ENCODE data around the gene USP51. TPM values are rescaled to one million over a fixed set of nuclear protein-coding genes. Genes with fewer than 3 reads are reported as not detected.

Gene USP51
- polyA plus RNA-seq, 3 donors = 0.05 to 0.18 TPM; not detected in 1

Small RNA genes lying within 50 kb of the gene (small RNA-seq; reads per million reads assigned to genes)
- gene MIR4536-2 (ENCODE audit: insufficient read length, low read depth) = not detected

Other genes with a start within 250 kb of the USP51 start
- not detected for gene PAGE3, start 224.9 kb downstream of the USP51 start, polyA plus RNA-seq
- gene MAGEH1, start 37.7 kb downstream of the USP51 start, polyA plus RNA-seq = 1 to 10 TPM; 2.7 to 9.8 (median 7.8) TPM
- gene FOXR2, start 133.6 kb upstream of the USP51 start, polyA plus RNA-seq = not detected
- 10 to 100 TPM in 2 of 3 donors, 1 to 10 TPM in 1; 8.7 to 27.8 (median 16.3) TPM for gene RRAGB, start 227.9 kb upstream of the USP51 start, polyA plus RNA-seq

Measured in CD14-positive monocyte (primary cell).